Choroid plexus epithelial cell (primary cell): Measurements from ENCODE around the gene SMIM32.
A peak's percentile ranks its signal among the peaks of the same experiment; 100 is the strongest.

Source experiments
- DNase-seq: peaks from one replicate; pipeline ENCODE4 v3.0.0-alpha.2; 2010; ENCODE audit warnings: low read depth
- H3K4me3 ChIP-seq: 2 replicates; pipeline ENCODE4 v1.5.1; 2011; ENCODE audit warnings: low read depth, mild to moderate bottlenecking, control low read depth, low read length, moderate library complexity
- CTCF ChIP-seq: conservative IDR thresholded peaks from 2 replicates; pipeline ENCODE4 v1.5.1; 2011; ENCODE audit warnings: low read depth, mild to moderate bottlenecking, control low read depth, inconsistent platforms, low read length, moderate library complexity

The SMIM32 gene

GRCh38 chr5:136190091-136190720 lies 2.8 kb downstream of the SMIM32 start:
- no peak overlapping the region for H3K4me3 ChIP-seq
- TF ChIP-seq CTCF: no peak
- no peak for DNase-seq

- H3K4me3 ChIP-seq: no peak overlapping the region
- DNase-seq: no peak
- TF ChIP-seq CTCF: no peak
Observed at GRCh38 chr5:136188859-136189258, 4.1 kb downstream of the SMIM32 start.

GRCh38 chr5:136186796-136187195 lies 6.2 kb downstream of the SMIM32 start:
- no peak for TF ChIP-seq CTCF
- DNase-seq: no peak
- no peak overlapping the region for H3K4me3 ChIP-seq

- no peak overlapping the region for H3K4me3 ChIP-seq
- DNase-seq: no peak
- TF ChIP-seq CTCF: no peak
Observed at GRCh38 chr5:136185974-136186665, 6.8 kb downstream of the SMIM32 start.

- DNase-seq: peak; percentile 56
- no peak overlapping the region for H3K4me3 ChIP-seq
- TF ChIP-seq CTCF: no peak
Observed at GRCh38 chr5:136182618-136183017, 10.3 kb downstream of the SMIM32 start.

GRCh38 chr5:136174021-136174659 lies 18.8 kb downstream of the SMIM32 start:
- peak; percentile 73 for TF ChIP-seq CTCF
- no peak overlapping the region for H3K4me3 ChIP-seq
- peak; percentile 85 for DNase-seq
